SK-N-MC (cell line): Measurements from ENCODE around the gene PAGE4.

Experiments used
- EZH2 ChIP-seq: fragments of 200-600 bp; sonication (generic); IDR thresholded peaks from one replicate; pipeline ENCODE4 v1.6.1; 2017; ENCODE audit warnings: antibody characterized with exemption
- POLR2AphosphoS5 ChIP-seq: IDR thresholded peaks from 2 replicates; pipeline ENCODE4 v1.6.1; 2012; ENCODE audit warnings: mild to moderate bottlenecking, low read depth, low read length, borderline replicate concordance

DNA sequence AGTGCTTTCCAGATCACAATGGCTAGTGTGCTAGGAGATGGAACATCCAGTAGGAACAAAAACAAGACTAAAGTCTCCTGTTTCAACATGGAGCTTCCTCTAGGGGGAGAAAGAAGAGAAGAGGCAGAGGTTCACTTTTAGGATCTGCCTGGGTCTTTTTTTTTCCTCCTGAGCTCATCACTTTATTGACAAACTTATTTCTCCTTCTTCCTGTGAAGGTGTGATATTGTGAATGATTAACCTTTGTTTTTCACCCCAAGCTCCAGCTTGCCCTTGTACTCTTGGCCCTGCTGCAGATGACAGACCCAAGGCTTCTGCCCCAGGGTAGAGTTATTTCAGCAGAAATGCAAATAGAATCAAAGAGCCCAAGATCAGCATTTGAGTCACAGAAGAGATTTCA is 13.5 kb downstream of the PAGE4 start:
- TF ChIP-seq EZH2 (no peak), POLR2AphosphoS5 (no peak)
